ENCODE data around the gene POU2F3.

Gene POU2F3

DNA sequence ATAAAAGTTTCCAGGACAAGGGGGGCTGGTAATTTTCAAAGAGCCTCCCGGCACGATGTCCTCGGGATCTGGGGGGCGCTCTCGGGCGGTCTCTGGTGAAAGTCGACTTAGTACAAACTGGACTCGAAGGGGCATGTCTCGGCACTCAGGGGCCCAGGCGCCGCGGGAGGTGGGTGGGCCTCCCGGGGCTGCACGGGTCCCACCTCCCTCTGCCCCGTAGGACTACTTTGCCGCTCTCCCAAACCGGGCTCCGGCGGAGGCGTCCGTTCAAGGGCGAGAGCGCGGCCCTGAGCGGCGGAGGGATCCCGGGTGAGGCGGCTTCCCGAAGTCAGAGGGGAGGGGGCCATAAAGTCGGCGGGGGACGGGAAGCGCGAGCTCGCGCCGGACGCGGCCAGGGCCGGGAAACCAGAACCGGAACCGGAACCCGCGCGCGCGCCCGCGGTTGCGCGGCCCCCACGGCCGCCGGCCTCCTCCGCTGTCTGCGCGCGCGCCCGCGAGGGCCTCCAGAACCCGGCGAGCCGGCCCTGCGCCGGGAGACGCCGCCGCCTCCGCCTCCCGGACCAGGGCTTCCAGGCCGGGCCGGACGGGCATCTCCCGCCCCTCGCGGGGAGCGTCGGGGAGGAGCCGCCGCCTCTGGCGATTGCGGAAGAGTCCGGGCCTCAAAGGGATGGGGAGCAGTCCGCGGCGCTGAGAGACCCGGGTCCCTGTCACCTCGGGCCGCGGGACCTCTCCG is 96.1 kb downstream of the POU2F3 start, which contains the start of gene ARHGEF12:
ARHGEF12 (plus strand) TSS at position 506 of the 733 bp plus-strand sequence. CDS start 831 bp downstream, outside the sequence.
- Histone ChIP-seq H3K18ac (ENCODE audit: low read length) (peak within 1 kb of the TSS; percentile 99), H3K36me3 (ENCODE audit: control insufficient read depth, insufficient read depth, low read length) (no peaks in the 10 kb centered on the region), H2BK5ac (ENCODE audit: low read length) (no peak within 1 kb of the TSS), H3K9ac (ENCODE audit: low read length) (peak within 1 kb of the TSS; percentile 68), H3K56ac (ENCODE audit: low read length) (peak within 1 kb of the TSS; percentile 92), H4K5ac (ENCODE audit: low read length) (no peak within 1 kb of the TSS), H3K4me3 (ENCODE audit: low read length) (peak within 1 kb of the TSS; percentile 58), H2BK15ac (replicated peaks; ENCODE audit: low read depth) (no peak within 1 kb of the TSS), H2BK120ac (ENCODE audit: low read depth, low read length) (peak within 1 kb of the TSS; percentile 76), H3K4ac (ENCODE audit: low read depth, low read length) (peak within 1 kb of the TSS; percentile 97), H2AK5ac (ENCODE audit: low read length) (no peak within 1 kb of the TSS), H3K79me2 (ENCODE audit: control insufficient read depth, insufficient read depth, low read length) (peaks cover 24% of the 10 kb centered on the region), H3K4me2 (ENCODE audit: low read length) (peak within 1 kb of the TSS; percentile 79), H3K4me1 (ENCODE audit: control insufficient read depth, low read depth, low read length) (peaks cover 6% of the 10 kb centered on the region), H3K79me1 (ENCODE audit: low read length) (peaks cover 8% of the 10 kb centered on the region), H3K27ac (ENCODE audit: low read depth, low read length) (peak within 1 kb of the TSS; percentile 96), H3K27me3 (ENCODE audit: insufficient read depth, low read length, poor library complexity) (no peaks in the 10 kb centered on the region), H4K8ac (ENCODE audit: low read depth, low read length) (peak within 1 kb of the TSS; percentile 97), H3K23ac (ENCODE audit: low read length) (peak within 1 kb of the TSS; percentile 9)
- DNase-seq = peak; percentile 98
- WGBS (ENCODE audit: extremely low coverage, insufficient coverage, low lambda C conversion rate) = no CpG with 5 or more reads among the region's 92 CpGs

DNA sequence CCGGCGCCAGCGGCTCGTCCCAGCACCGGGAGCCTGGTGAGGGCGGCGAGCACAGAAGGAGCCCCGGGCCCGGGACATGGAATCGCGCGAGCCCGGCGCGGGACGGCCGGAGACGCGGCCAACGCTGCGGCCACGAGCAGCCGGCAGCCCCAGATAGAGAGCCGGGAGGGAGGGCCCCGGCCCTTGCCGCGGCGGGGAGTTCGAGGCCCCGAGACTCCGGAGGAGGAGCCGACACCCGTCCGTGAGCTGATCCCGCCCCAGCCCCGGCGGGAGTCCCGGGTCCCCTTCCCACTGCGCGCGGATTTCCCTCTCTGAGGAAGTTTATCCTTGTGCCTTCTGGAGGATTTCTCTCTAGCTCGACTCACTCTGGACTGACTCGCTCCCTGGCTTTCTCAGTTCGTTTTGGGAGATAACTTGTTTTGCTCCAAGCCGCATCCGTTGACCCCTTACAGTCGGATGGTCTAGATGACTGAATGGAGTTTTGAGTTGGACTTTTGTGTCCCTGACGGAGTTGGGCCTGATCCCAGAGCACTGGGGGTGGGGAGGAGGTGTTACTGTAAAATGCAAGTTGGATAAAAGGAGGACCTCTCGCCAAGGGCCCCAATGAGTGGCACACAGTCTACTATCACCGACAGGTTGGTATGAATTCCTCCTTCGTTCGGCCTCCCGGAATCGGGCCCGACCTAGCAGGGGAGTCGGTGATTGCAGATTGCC is 96.9 kb downstream of the POU2F3 start:
- Histone ChIP-seq H4K8ac (ENCODE audit: low read depth, low read length) (peak overlapping the region; percentile 97), H2AK5ac (ENCODE audit: low read length) (no peak overlapping the region), H3K9ac (ENCODE audit: low read length) (peak overlapping the region; percentile 66), H4K5ac (ENCODE audit: low read length) (no peak overlapping the region), H3K18ac (ENCODE audit: low read length) (peak overlapping the region; percentile 99), H3K79me1 (ENCODE audit: low read length) (peaks cover 10% of the 10 kb centered on the region), H3K4me1 (ENCODE audit: control insufficient read depth, low read depth, low read length) (peaks cover 6% of the 10 kb centered on the region), H3K27me3 (ENCODE audit: insufficient read depth, low read length, poor library complexity) (no peaks in the 10 kb centered on the region), H3K4ac (ENCODE audit: low read depth, low read length) (peak overlapping the region; percentile 97), H2BK5ac (ENCODE audit: low read length) (no peak overlapping the region), H3K4me2 (ENCODE audit: low read length) (peak overlapping the region; percentile 79), H3K4me3 (ENCODE audit: low read length) (peak overlapping the region; percentile 40), H3K79me2 (ENCODE audit: control insufficient read depth, insufficient read depth, low read length) (peaks cover 26% of the 10 kb centered on the region), H3K27ac (ENCODE audit: low read depth, low read length) (peak overlapping the region; percentile 96), H3K23ac (ENCODE audit: low read length) (peak overlapping the region; percentile 9), H2BK120ac (ENCODE audit: low read depth, low read length) (peak overlapping the region; percentile 76), H3K56ac (ENCODE audit: low read length) (peak overlapping the region; percentile 92), H2BK15ac (replicated peaks; ENCODE audit: low read depth) (no peak overlapping the region), H3K36me3 (ENCODE audit: control insufficient read depth, insufficient read depth, low read length) (no peaks in the 10 kb centered on the region)
- no CpG with 5 or more reads among the region's 56 CpGs for WGBS (ENCODE audit: extremely low coverage, insufficient coverage, low lambda C conversion rate)
- peak; percentile 67 for DNase-seq

DNA sequence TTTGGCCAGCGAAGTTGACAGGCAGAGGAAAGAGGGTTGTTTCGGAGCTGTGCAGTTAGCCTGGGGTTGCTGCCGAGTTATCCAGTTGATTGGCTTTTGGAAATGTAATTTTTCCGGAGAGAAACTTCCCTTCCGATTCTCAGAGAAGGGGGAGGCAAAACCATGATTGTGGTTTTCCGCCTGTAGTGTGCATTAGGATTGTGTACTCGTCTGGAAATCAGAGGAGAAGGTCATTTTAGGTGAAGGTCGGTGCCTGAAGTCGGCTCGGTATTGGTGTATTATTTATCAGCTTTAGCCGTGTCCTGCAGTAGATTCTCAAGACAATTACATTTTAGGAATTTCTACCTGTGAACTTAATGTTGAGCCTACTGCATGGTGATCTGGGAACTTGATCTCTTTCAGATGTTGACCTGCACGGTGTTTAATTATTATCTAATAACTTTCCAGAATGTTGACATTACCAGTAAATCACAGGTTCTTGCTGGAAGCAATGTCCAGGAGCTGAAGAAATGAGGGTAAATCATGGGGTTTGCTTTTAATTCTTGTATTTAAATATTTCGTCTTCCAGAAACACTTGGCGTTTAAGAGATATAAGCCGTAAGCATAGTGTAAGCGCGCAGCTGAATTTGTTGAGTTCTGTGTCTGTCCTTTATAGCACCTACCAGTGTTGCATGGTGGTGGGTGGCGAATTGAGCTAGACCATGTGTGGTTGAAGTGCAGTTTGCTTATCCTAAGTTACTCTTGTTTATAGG is 97.6 kb downstream of the POU2F3 start:
- Histone ChIP-seq H3K9ac (ENCODE audit: low read length) (peak overlapping the region; percentile 66), H3K23ac (ENCODE audit: low read length) (peak overlapping the region; percentile 9), H2BK15ac (replicated peaks; ENCODE audit: low read depth) (no peak overlapping the region), H3K4me2 (ENCODE audit: low read length) (peak overlapping the region; percentile 79), H3K79me1 (ENCODE audit: low read length) (peaks cover 10% of the 10 kb centered on the region), H2BK120ac (ENCODE audit: low read depth, low read length) (no peak overlapping the region), H3K36me3 (ENCODE audit: control insufficient read depth, insufficient read depth, low read length) (no peaks in the 10 kb centered on the region), H4K5ac (ENCODE audit: low read length) (no peak overlapping the region), H3K27me3 (ENCODE audit: insufficient read depth, low read length, poor library complexity) (no peaks in the 10 kb centered on the region), H2BK5ac (ENCODE audit: low read length) (no peak overlapping the region), H2AK5ac (ENCODE audit: low read length) (no peak overlapping the region), H3K4me1 (ENCODE audit: control insufficient read depth, low read depth, low read length) (peaks cover 6% of the 10 kb centered on the region), H3K4ac (ENCODE audit: low read depth, low read length) (no peak overlapping the region), H4K8ac (ENCODE audit: low read depth, low read length) (no peak overlapping the region), H3K27ac (ENCODE audit: low read depth, low read length) (no peak overlapping the region), H3K4me3 (ENCODE audit: low read length) (peak overlapping the region; percentile 40), H3K56ac (ENCODE audit: low read length) (peak overlapping the region; percentile 92), H3K79me2 (ENCODE audit: control insufficient read depth, insufficient read depth, low read length) (peaks cover 29% of the 10 kb centered on the region), H3K18ac (ENCODE audit: low read length) (peak overlapping the region; percentile 16)
- no CpG with 5 or more reads among the region's 18 CpGs for WGBS (ENCODE audit: extremely low coverage, insufficient coverage, low lambda C conversion rate)
- DNase-seq = no peak

DNA sequence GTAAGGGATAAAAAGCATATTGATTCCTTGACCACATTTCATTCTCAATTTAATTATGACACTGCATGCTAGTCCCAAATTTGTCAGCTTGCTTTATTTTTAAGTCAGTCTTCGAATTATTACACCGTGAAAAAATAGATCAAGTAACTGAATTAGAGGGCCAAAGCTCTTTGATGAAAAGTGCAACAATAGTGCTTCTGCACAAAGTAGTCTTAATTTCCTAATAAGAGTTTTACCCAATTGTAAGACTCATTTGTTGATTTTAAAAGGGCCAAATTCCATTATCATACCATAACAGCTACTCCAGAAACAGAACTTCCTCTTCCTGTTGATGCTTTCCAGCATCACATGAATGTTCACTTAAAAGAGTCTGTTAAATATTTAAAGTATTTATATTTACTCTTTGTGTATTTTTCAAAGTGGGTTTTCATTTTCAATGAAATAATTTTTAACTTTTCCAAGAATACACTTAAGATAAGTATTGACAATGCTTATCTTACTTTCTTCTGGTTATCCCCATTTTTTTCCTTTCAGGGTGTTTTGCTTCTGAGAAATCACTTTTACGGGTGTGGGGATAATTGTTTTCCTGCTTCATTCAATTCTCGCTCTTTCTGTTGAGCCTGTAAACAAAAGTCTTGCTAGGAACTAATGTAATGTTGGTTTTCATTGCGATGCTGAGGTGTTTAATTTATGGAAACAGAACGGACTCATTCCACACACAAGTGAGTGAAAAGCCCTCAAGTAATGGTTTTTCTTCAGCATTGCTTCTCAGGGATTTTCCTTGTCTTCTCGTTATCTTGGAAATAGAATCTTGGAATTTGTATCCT is 98.4 kb downstream of the POU2F3 start:
- no peak overlapping the region for H2BK5ac ChIP-seq (ENCODE audit: low read length)
- no peak overlapping the region for H3K23ac ChIP-seq (ENCODE audit: low read length)
- no peak overlapping the region for H3K18ac ChIP-seq (ENCODE audit: low read length)
- H4K8ac ChIP-seq (ENCODE audit: low read depth, low read length) = no peak overlapping the region
- H3K4ac ChIP-seq (ENCODE audit: low read depth, low read length) = no peak overlapping the region
- no peaks in the 10 kb centered on the region for H3K36me3 ChIP-seq (ENCODE audit: control insufficient read depth, insufficient read depth, low read length)
- H3K9ac ChIP-seq (ENCODE audit: low read length) = peak overlapping the region; percentile 66
- DNase-seq = no peak
- peak overlapping the region; percentile 40 for H3K56ac ChIP-seq (ENCODE audit: low read length)
- H3K4me3 ChIP-seq (ENCODE audit: low read length) = no peak overlapping the region
- H3K79me1 ChIP-seq (ENCODE audit: low read length) = peaks cover 10% of the 10 kb centered on the region
- H2AK5ac ChIP-seq (ENCODE audit: low read length) = no peak overlapping the region
- peaks cover 6% of the 10 kb centered on the region for H3K4me1 ChIP-seq (ENCODE audit: control insufficient read depth, low read depth, low read length)
- no peaks in the 10 kb centered on the region for H3K27me3 ChIP-seq (ENCODE audit: insufficient read depth, low read length, poor library complexity)
- H3K4me2 ChIP-seq (ENCODE audit: low read length) = peak overlapping the region; percentile 79
- no peak overlapping the region for H4K5ac ChIP-seq (ENCODE audit: low read length)
- H3K79me2 ChIP-seq (ENCODE audit: control insufficient read depth, insufficient read depth, low read length) = peaks cover 30% of the 10 kb centered on the region
- H3K27ac ChIP-seq (ENCODE audit: low read depth, low read length) = no peak overlapping the region
- no peak overlapping the region for H2BK15ac ChIP-seq (replicated peaks; ENCODE audit: low read depth)
- H2BK120ac ChIP-seq (ENCODE audit: low read depth, low read length) = no peak overlapping the region
- WGBS (ENCODE audit: extremely low coverage, insufficient coverage, low lambda C conversion rate) = no CpG with 5 or more reads among the region's 7 CpGs

DNA sequence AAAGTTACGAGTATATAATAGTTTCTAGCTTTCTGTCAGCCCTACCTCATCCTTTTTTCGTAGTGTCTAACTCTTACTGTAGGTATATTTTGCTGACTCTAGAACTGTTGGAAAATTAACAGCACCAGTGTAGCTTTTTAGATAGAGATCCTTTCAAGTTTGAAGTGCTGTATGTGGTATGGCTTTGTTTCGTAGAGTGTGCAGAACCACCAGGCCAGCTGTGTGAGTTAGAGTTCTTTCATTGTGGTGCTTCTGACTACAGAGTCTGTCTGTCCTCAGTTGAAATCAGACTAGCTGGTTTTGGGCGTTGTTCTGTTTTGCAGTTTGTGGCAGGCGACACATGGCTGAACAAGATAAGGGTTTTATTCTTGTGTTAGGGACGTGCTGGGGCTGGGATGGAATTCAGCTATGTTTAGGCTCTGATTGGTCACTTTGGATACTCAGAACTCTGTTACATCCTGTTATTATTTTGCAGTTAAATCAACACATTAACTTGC is 99.5 kb downstream of the POU2F3 start:
- peak overlapping the region; percentile 45 for H3K9ac ChIP-seq (ENCODE audit: low read length)
- no peak overlapping the region for H4K8ac ChIP-seq (ENCODE audit: low read depth, low read length)
- H3K23ac ChIP-seq (ENCODE audit: low read length) = no peak overlapping the region
- no peak overlapping the region for H2BK5ac ChIP-seq (ENCODE audit: low read length)
- H3K79me1 ChIP-seq (ENCODE audit: low read length) = peaks cover 12% of the 10 kb centered on the region
- DNase-seq = peak; percentile 40
- no peak overlapping the region for H3K4ac ChIP-seq (ENCODE audit: low read depth, low read length)
- H2AK5ac ChIP-seq (ENCODE audit: low read length) = peak overlapping the region; percentile 30
- peaks cover 6% of the 10 kb centered on the region for H3K4me1 ChIP-seq (ENCODE audit: control insufficient read depth, low read depth, low read length)
- H2BK120ac ChIP-seq (ENCODE audit: low read depth, low read length) = no peak overlapping the region
- peak overlapping the region; percentile 24 for H3K4me2 ChIP-seq (ENCODE audit: low read length)
- peaks cover 36% of the 10 kb centered on the region for H3K79me2 ChIP-seq (ENCODE audit: control insufficient read depth, insufficient read depth, low read length)
- no CpG with 5 or more reads among the region's 6 CpGs for WGBS (ENCODE audit: extremely low coverage, insufficient coverage, low lambda C conversion rate)
- H3K36me3 ChIP-seq (ENCODE audit: control insufficient read depth, insufficient read depth, low read length) = no peaks in the 10 kb centered on the region
- H4K5ac ChIP-seq (ENCODE audit: low read length) = no peak overlapping the region
- no peaks in the 10 kb centered on the region for H3K27me3 ChIP-seq (ENCODE audit: insufficient read depth, low read length, poor library complexity)
- H2BK15ac ChIP-seq (replicated peaks; ENCODE audit: low read depth) = no peak overlapping the region
- no peak overlapping the region for H3K18ac ChIP-seq (ENCODE audit: low read length)
- no peak overlapping the region for H3K27ac ChIP-seq (ENCODE audit: low read depth, low read length)
- peak overlapping the region; percentile 65 for H3K56ac ChIP-seq (ENCODE audit: low read length)
- H3K4me3 ChIP-seq (ENCODE audit: low read length) = no peak overlapping the region

Data from mesendoderm (in vitro differentiated cells).